PC-3 (cell line): ENCODE measurements around the gene BRK1. TPM values are rescaled to one million over a fixed set of nuclear protein-coding genes. Genes with fewer than 3 reads are reported as not detected.
"Not testable (repeated sequence)": the region's sequence is repeated elsewhere in the genome, so short reads cannot be mapped to it uniquely, and the experiment has no call there.

Experiments
- ATAC-seq: fragments of 200-7000 bp; cut with Tn5 transposase; 2 replicates; pipeline ENCODE4 v1.9.1; 2020; ENCODE audit warnings: mild to moderate bottlenecking, moderate library complexity
- BruUV-seq: library from RNA; stranded (reverse); fragments of 400-500 nt; replicated peaks from 2 replicates; lab custom pipeline; 2021; lab: Mats Ljungman, UMichigan
- CTCF ChIA-PET: fragments of 300-600 bp; sonication (Branson Sonifier 250); formaldehyde crosslinking; loops from one replicate; lab custom pipeline; 2022; ENCODE audit warnings: antibody characterized with exemption; lab: Charles Lee
- POLR2A ChIA-PET: fragments of 300-600 bp; sonication (Branson Sonifier 250); formaldehyde crosslinking; loops from one replicate; lab custom pipeline; 2022; ENCODE audit warnings: antibody characterized with exemption; ENCODE audit not compliant: unreplicated experiment; lab: Charles Lee
- DNase-seq: peaks from one replicate; pipeline ENCODE4 v3.0.0-alpha.2; 2015
- H2AFZ ChIP-seq: fragments of 300-600 bp; sonication (generic); 2 replicates; pipeline ENCODE4 v1.6.0; 2016; ENCODE audit warnings: antibody characterized with exemption, low read length
- H3F3A ChIP-seq: fragments of 300-600 bp; sonication (generic); one replicate; pipeline ENCODE4 v1.6.0; 2017; ENCODE audit warnings: antibody characterized with exemption, low read length, control low read depth, mild to moderate bottlenecking; ENCODE audit not compliant: unreplicated experiment
- H3K27ac ChIP-seq: fragments of 300-600 bp; sonication (generic); 2 replicates; pipeline ENCODE4 v1.5.1; 2016; ENCODE audit warnings: mild to moderate bottlenecking, low read length
- H3K27me3 ChIP-seq: fragments of 300-600 bp; sonication (generic); 2 replicates; pipeline ENCODE4 v1.6.1; 2016; ENCODE audit warnings: low read length, mixed read lengths
- H3K36me3 ChIP-seq: fragments of 300-600 bp; sonication (generic); 2 replicates; pipeline ENCODE4 v1.6.1; 2016; ENCODE audit warnings: low read depth, mixed run types, low read length, mixed read lengths
- H3K4me1 ChIP-seq: fragments of 300-600 bp; sonication (generic); 2 replicates; pipeline ENCODE4 v1.5.1; 2016; ENCODE audit warnings: low read length; ENCODE audit not compliant: insufficient read depth
- H3K4me2 ChIP-seq: fragments of 300-600 bp; sonication (generic); 2 replicates; pipeline ENCODE4 v1.6.0; 2016; ENCODE audit warnings: low read length
- H3K4me3 ChIP-seq: fragments of 300-600 bp; sonication (generic); 2 replicates; pipeline ENCODE4 v1.5.1; 2016; ENCODE audit warnings: mild to moderate bottlenecking, low read length, mixed read lengths
- H3K79me2 ChIP-seq: fragments of 300-600 bp; sonication (generic); 2 replicates; pipeline ENCODE4 v1.6.1; 2017; ENCODE audit warnings: low read length, mixed read lengths
- H3K9ac ChIP-seq: fragments of 300-600 bp; sonication (generic); 2 replicates; pipeline ENCODE4 v1.6.0; 2016; ENCODE audit warnings: mild to moderate bottlenecking, low read length
- H3K9me2 ChIP-seq: fragments of 300-600 bp; sonication (generic); replicated peaks from 2 replicates; pipeline ENCODE4 v1.6.1; 2016; ENCODE audit warnings: mixed run types, low read length, mixed read lengths
- H3K9me3 ChIP-seq: fragments of 300-600 bp; sonication (generic); 2 replicates; pipeline ENCODE4 v1.6.1; 2016; ENCODE audit warnings: low read length, mixed read lengths
- H4K20me1 ChIP-seq: fragments of 300-600 bp; sonication (generic); 2 replicates; pipeline ENCODE4 v1.6.1; 2016; ENCODE audit warnings: low read length, mixed read lengths
- EZH2 ChIP-seq: fragments of 300-600 bp; sonication (generic); IDR thresholded peaks from one replicate; pipeline ENCODE4 v1.6.1; 2017; ENCODE audit warnings: antibody characterized with exemption, mild to moderate bottlenecking, low read length; ENCODE audit not compliant: unreplicated experiment
- EZH2phosphoT487 ChIP-seq: fragments of 300-600 bp; sonication (generic); IDR thresholded peaks from 2 replicates; pipeline ENCODE4 v1.6.1; 2018; ENCODE audit warnings: mild to moderate bottlenecking, antibody characterized with exemption, low read length, borderline replicate concordance
- intact Hi-C: fragments of 100-400 bp; cut with micrococcal nuclease; formaldehyde crosslinking; loops from 2 replicates; pipeline ENCODE4 v1.9.0; 2023
- total RNA-seq: library from RNA; depleted of rRNA; stranded (reverse); fragments of >200 nt; gene quantifications from 2 replicates; pipeline ENCODE4 v1.2.3, GENCODE V29; 2014
- TF ChIP-seq, protein P1 (sequence below): fragments of 300-600 bp; sonication (generic); conservative IDR thresholded peaks from 2 replicates; pipeline ENCODE4 v1.5.1; 2017; ENCODE audit warnings: antibody characterized with exemption, low read depth, mild to moderate bottlenecking, low read length

BRK1 gene
- total RNA-seq, 1 experiment from 2014 or later: 140 TPM

GRCh38 chr3:10121064-10121463, 5.6 kb downstream of the BRK1 start:
- no peaks in the 10 kb centered on the region for H3K27me3 ChIP-seq
- H3F3A ChIP-seq: no peaks in the 10 kb centered on the region
- no peak overlapping the region for H3K4me3 ChIP-seq
- peaks cover 90% of the 10 kb centered on the region for H3K79me2 ChIP-seq
- peaks cover 13% of the 10 kb centered on the region for H3K36me3 ChIP-seq
- no peak overlapping the region for H3K27ac ChIP-seq
- DNase-seq: no peak
- intact Hi-C loops: no loop called here
- POLR2A ChIA-PET: no interaction called here
- no peaks in the 10 kb centered on the region for H3K9me2 ChIP-seq
- TF ChIP-seq EZH2phosphoT487 (no peak), EZH2 (no peak)
- TF ChIP-seq, protein P1, sequence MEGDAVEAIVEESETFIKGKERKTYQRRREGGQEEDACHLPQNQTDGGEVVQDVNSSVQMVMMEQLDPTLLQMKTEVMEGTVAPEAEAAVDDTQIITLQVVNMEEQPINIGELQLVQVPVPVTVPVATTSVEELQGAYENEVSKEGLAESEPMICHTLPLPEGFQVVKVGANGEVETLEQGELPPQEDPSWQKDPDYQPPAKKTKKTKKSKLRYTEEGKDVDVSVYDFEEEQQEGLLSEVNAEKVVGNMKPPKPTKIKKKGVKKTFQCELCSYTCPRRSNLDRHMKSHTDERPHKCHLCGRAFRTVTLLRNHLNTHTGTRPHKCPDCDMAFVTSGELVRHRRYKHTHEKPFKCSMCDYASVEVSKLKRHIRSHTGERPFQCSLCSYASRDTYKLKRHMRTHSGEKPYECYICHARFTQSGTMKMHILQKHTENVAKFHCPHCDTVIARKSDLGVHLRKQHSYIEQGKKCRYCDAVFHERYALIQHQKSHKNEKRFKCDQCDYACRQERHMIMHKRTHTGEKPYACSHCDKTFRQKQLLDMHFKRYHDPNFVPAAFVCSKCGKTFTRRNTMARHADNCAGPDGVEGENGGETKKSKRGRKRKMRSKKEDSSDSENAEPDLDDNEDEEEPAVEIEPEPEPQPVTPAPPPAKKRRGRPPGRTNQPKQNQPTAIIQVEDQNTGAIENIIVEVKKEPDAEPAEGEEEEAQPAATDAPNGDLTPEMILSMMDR: no peak
- no peaks in the 10 kb centered on the region for H3K9me3 ChIP-seq
- peaks cover 20% of the 10 kb centered on the region; the same call in 1 of the 2 replicates for H4K20me1 ChIP-seq
- no peak overlapping the region for H2AFZ ChIP-seq
- no peak overlapping the region for H3K9ac ChIP-seq
- CTCF ChIA-PET: no interaction called here
- no TSS peak for BruUV-seq
- peaks cover 19% of the 10 kb centered on the region for H3K4me1 ChIP-seq
- no peak overlapping the region for H3K4me2 ChIP-seq
- ATAC-seq: no peak

- BruUV-seq: no TSS peak
- ChIA-PET CTCF (no interaction called here), POLR2A (no interaction called here)
- H3K79me2 ChIP-seq: peaks cover 74% of the 10 kb centered on the region
- H3K36me3 ChIP-seq: peaks cover 26% of the 10 kb centered on the region
- ATAC-seq (no peak), DNase-seq (no peak)
- no peak overlapping the region for H3K27ac ChIP-seq
- H3K9me2 ChIP-seq: no peaks in the 10 kb centered on the region
- no peaks in the 10 kb centered on the region for H3K27me3 ChIP-seq
- no peak overlapping the region for H2AFZ ChIP-seq
- peaks cover 13% of the 10 kb centered on the region; the same call in 1 of the 2 replicates for H4K20me1 ChIP-seq
- TF ChIP-seq EZH2phosphoT487 (no peak), EZH2 (no peak)
- TF ChIP-seq, protein P1: no peak
- peaks cover 4% of the 10 kb centered on the region; the same call in 1 of the 2 replicates for H3K4me1 ChIP-seq
- no peak overlapping the region for H3K4me3 ChIP-seq
- no peaks in the 10 kb centered on the region for H3F3A ChIP-seq
- H3K9me3 ChIP-seq: no peaks in the 10 kb centered on the region
- H3K9ac ChIP-seq: no peak overlapping the region
- intact Hi-C loops: no loop called here
- no peak overlapping the region for H3K4me2 ChIP-seq
Observed at GRCh38 chr3:10122724-10123123, 7.2 kb downstream of the BRK1 start.

DNA sequence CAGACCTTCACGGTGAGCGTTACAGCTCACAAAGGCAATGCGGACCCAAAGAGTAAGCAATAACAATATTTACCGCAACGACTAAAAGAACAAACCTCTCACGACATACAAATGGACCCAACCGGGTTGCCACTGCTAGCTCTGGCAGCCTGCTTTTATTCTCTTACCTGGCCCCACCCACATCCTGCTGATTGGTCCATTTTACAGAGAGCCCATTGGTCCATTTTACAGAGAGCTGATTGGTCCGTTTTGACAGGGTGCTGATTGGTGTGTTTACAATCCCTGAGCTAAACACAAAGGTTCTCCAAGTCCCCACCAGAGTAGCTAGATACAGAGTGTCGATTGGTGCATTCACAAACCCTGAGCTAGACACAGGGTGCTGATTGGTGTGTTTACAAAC, 20.4 kb downstream of the BRK1 start:
- POLR2A ChIA-PET, DNase-seq, H3K9ac ChIP-seq, ATAC-seq, H4K20me1 ChIP-seq, H3K79me2 ChIP-seq, H3K27me3 ChIP-seq, H3K9me3 ChIP-seq, H3K27ac ChIP-seq, H3K9me2 ChIP-seq, intact Hi-C loops, H3K4me2 ChIP-seq, H2AFZ ChIP-seq, H3K36me3 ChIP-seq, H3F3A ChIP-seq, CTCF ChIA-PET, H3K4me3 ChIP-seq, BruUV-seq, H3K4me1 ChIP-seq: not testable (repeated sequence)
